Erythroblast (primary cell): ENCODE results near the gene TMEM237.

Source experiments
- GATA1 ChIP-seq: IDR thresholded peaks from 2 replicates; pipeline ENCODE4 v1.6.1; 2011; ENCODE audit warnings: low read depth, mild to moderate bottlenecking, control low read depth, low read length, moderate library complexity
- POLR2A ChIP-seq: IDR thresholded peaks from 2 replicates; pipeline ENCODE4 v1.6.1; 2011; ENCODE audit warnings: mild to moderate bottlenecking, low read length

- TF ChIP-seq POLR2A (no peak), GATA1 (no peak)
Measured at GRCh38 chr2:201638326-201638725, 5.0 kb downstream of the TMEM237 start.
